GM23248 (cell line): ENCODE results near the gene ARID5B.

Source experiments
- EZH2 ChIP-seq: fragments of 200-600 bp; sonication (generic); IDR thresholded peaks from 2 replicates; pipeline ENCODE4 v1.6.1; 2018; ENCODE audit warnings: antibody characterized with exemption, mild to moderate bottlenecking; ENCODE audit not compliant: insufficient read depth, poor library complexity, severe bottlenecking
- EZH2phosphoT487 ChIP-seq: fragments of 200-600 bp; sonication (generic); IDR thresholded peaks from 2 replicates; pipeline ENCODE4 v1.6.1; 2018; ENCODE audit warnings: antibody characterized with exemption, moderate library complexity, mild to moderate bottlenecking, low read depth; ENCODE audit not compliant: insufficient read depth

- TF ChIP-seq EZH2phosphoT487: no peak
- TF ChIP-seq EZH2: no peak
These were observed 155.9 kb downstream of the ARID5B start for GRCh38 chr10:62057359-62057758.
